Gastroesophageal sphincter (tissue), 4 donors: ENCODE data around the gene AGBL1. TPM values are rescaled to one million over a fixed set of nuclear protein-coding genes. Genes with fewer than 3 reads are reported as not detected.

Source experiments
- ATAC-seq: fragments of 150-250 bp; one replicate; pipeline ENCODE4 v1.9.1; 2016; ENCODE audit warnings: mild to moderate bottlenecking, moderate library complexity
- H3K27ac ChIP-seq, 4 donors: fragments of 200-600 bp; sonication (generic) in 3 of 4; 1 replicate in 3 of 4; 2 replicates in 1 of 4; pipeline ENCODE4 v1.5.1; 2016 to 2019
- H3K27me3 ChIP-seq: fragments of 200-600 bp; sonication (generic); one replicate; pipeline ENCODE4 v1.5.1; 2019
- H3K36me3 ChIP-seq, 2 donors: fragments of 200-600 bp; sonication (generic); one replicate each; pipeline ENCODE4 v1.5.1; 2019; ENCODE audit warnings: control low read depth in 1 of 2
- H3K4me1 ChIP-seq, 3 donors: fragments of 200-600 bp; sonication (generic); 1 replicate in 2 of 3; 2 replicates in 1 of 3; pipeline ENCODE4 v1.5.1; 2016 to 2019; ENCODE audit warnings: control low read depth in 2 of 3
- H3K4me3 ChIP-seq, 2 donors: fragments of 200-600 bp; sonication (generic); one replicate each; pipeline ENCODE4 v1.5.1; 2019; ENCODE audit warnings: mild to moderate bottlenecking in 1 of 2, moderate library complexity in 1 of 2
- H3K9me3 ChIP-seq, 3 donors: fragments of 200-600 bp; sonication (generic); one replicate each; pipeline ENCODE4 v1.5.1; 2017 to 2019; ENCODE audit warnings: control low read depth in 2 of 3
- CTCF ChIP-seq, 4 experiments: fragments of 200-600 bp in 2 of 4; fragments of 450-650 bp in 2 of 4; sonication (generic) in 1 of 4; IDR thresholded peaks; one replicate each; pipeline ENCODE4 v1.5.1; 2017 to 2019; ENCODE audit warnings: antibody characterized with exemption in 4 of 4, mild to moderate bottlenecking in 2 of 4, moderate library complexity in 2 of 4
- EP300 ChIP-seq: sonication (generic); formaldehyde crosslinking; IDR thresholded peaks from one replicate; pipeline ENCODE4 v1.6.1; 2017; ENCODE audit warnings: antibody characterized with exemption, mild to moderate bottlenecking
- POLR2A ChIP-seq, 2 donors: fragments of 450-650 bp; IDR thresholded peaks; one replicate each; pipeline ENCODE4 v1.6.1; 2017; ENCODE audit warnings: antibody characterized with exemption in 2 of 2, mild to moderate bottlenecking in 2 of 2, moderate library complexity in 1 of 2
- POLR2AphosphoS5 ChIP-seq: sonication (generic); formaldehyde crosslinking; IDR thresholded peaks from one replicate; pipeline ENCODE4 v1.6.1; 2017; ENCODE audit warnings: antibody characterized with exemption
- WGBS, 2 donors: methylation state at CpG; one replicate each; pipeline ENCODE4 v1.1.5; 2018; ENCODE audit warnings: low coverage in 1 of 2; 5-methylcytosine and 5-hydroxymethylcytosine counted together
- total RNA-seq, 4 donors: library from RNA; depleted of rRNA; stranded (reverse); fragments of >200 nt; gene quantifications; one replicate each; pipeline ENCODE4 v1.1.0, GENCODE V29; 2016

AGBL1 gene
- total RNA-seq, 4 donors from 2014 or later, result 0.12 to 0.13 TPM; not detected in 2

GRCh38 chr15:87021751-87022150 lies 942.1 kb downstream of the AGBL1 start:
- no peak for TF ChIP-seq POLR2A (IDR thresholded peaks at IDR 0.05)
- no peak for TF ChIP-seq EP300
- TF ChIP-seq POLR2AphosphoS5, result no peak
- no peak for TF ChIP-seq CTCF (IDR thresholded peaks at IDR 0.05)
- 43 to 55% methylated on average over 2 of the region's 2 CpGs for WGBS, 2 donors
- ATAC-seq, result no peak

DNA sequence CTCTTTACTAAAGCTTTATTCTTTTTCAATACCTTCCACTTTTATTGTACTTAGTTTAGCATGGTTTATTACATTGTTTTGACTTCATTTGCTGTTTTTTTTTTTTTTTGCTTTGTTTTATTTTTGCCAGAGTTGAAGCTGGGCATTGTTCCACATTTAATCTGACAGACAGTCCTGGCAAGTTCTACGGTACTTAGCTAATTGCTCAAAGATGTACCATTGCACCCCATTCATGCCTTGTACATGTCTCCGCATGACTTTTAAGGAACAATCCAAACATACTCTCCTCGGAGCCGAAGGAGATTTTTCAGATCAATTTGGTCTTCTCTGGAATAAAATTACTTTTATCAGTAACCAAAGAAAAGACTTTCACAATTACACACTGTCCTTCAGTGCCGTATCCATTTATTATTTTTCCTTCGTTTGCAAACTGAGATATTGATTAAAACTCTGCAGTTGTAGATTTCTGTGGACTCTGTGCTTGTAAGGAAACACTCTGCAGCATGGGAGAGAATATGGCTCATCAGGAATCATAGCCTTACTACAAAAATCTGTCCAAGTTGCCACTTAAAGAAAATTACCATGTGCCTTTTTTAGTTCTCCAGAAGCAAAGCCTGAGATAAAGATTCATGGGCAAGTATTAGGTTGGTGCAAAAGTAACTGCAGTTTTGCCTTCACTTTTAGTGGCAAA lies 952.0 kb downstream of the AGBL1 start:
- Histone ChIP-seq H3K27me3 (no peaks in the 10 kb centered on the region), H3K36me3 (no peaks in the 10 kb centered on the region), H3K27ac (no peak overlapping the region), H3K4me1 (peaks cover 0 to 4% (median 0%) of the 10 kb centered on the region in 3 donors), H3K4me3 (no peak overlapping the region), H3K9me3 (no peaks in the 10 kb centered on the region)
- ATAC-seq, result no peak
- 39 to 41% methylated on average over 5 to 6 of the region's 6 CpGs for WGBS, 2 donors
- TF ChIP-seq POLR2AphosphoS5, result no peak
- TF ChIP-seq POLR2A (IDR thresholded peaks at IDR 0.05), result no peak
- TF ChIP-seq EP300, result no peak
- TF ChIP-seq CTCF (IDR thresholded peaks at IDR 0.05), result no peak

More at GRCh38 chr15:87021751-87022150, 942.1 kb downstream of the AGBL1 start:
- H3K4me3 ChIP-seq, result no peak overlapping the region
- peaks cover 0 to 26% (median 0%) of the 10 kb centered on the region in 3 donors for H3K9me3 ChIP-seq
- no peak overlapping the region for H3K27ac ChIP-seq
- H3K27me3 ChIP-seq, result no peaks in the 10 kb centered on the region
- H3K4me1 ChIP-seq, result no peaks in the 10 kb centered on the region
- H3K36me3 ChIP-seq, result no peaks in the 10 kb centered on the region

GRCh38 chr15:87032295-87032694 lies 952.6 kb downstream of the AGBL1 start:
- no peaks in the 10 kb centered on the region for H3K9me3 ChIP-seq
- H3K36me3 ChIP-seq, result no peaks in the 10 kb centered on the region
- no peak for TF ChIP-seq POLR2A (IDR thresholded peaks at IDR 0.05)
- no peak for TF ChIP-seq CTCF (IDR thresholded peaks at IDR 0.05)
- no peak for TF ChIP-seq EP300
- no peak for ATAC-seq
- 79 to 90% methylated on average over 6 of the region's 6 CpGs for WGBS, 2 donors
- no peak overlapping the region for H3K27ac ChIP-seq
- H3K4me3 ChIP-seq, result no peak overlapping the region
- peaks cover 0 to 4% (median 0%) of the 10 kb centered on the region in 3 donors for H3K4me1 ChIP-seq
- no peaks in the 10 kb centered on the region for H3K27me3 ChIP-seq

GRCh38 chr15:87033056-87033455 lies 953.4 kb downstream of the AGBL1 start:
- ATAC-seq, result no peak
- Histone ChIP-seq H3K4me1 (peaks cover 0 to 4% (median 0%) of the 10 kb centered on the region in 3 donors), H3K27me3 (no peaks in the 10 kb centered on the region), H3K36me3 (no peaks in the 10 kb centered on the region), H3K9me3 (no peaks in the 10 kb centered on the region), H3K4me3 (no peak overlapping the region), H3K27ac (no peak overlapping the region)
- WGBS, 2 donors, result 40 to 57% methylated on average over 1 of the region's 2 CpGs
- TF ChIP-seq POLR2AphosphoS5, result no peak
- TF ChIP-seq POLR2A (IDR thresholded peaks at IDR 0.05), result no peak

DNA sequence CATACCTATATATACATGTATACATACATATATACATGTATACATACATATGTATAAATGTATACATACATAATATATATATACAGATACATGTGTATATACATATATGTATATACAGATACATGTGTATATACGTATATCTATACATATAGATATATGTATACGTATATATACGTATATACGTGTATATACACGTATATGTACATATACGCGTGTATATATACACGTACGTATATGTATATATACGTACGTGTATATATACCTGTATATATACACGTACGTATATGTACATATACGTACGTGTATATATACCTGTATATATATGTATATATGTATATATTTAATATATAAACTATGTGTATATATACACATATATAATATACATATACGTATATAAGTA lies 955.2 kb downstream of the AGBL1 start:
- H3K36me3 ChIP-seq, result no peaks in the 10 kb centered on the region
- peaks cover 0 to 4% (median 0%) of the 10 kb centered on the region in 3 donors for H3K4me1 ChIP-seq
- no peaks in the 10 kb centered on the region for H3K27me3 ChIP-seq
- no peak overlapping the region for H3K27ac ChIP-seq
- H3K4me3 ChIP-seq, result no peak overlapping the region
- no peak for ATAC-seq
- no peak for TF ChIP-seq POLR2AphosphoS5
- TF ChIP-seq POLR2A (IDR thresholded peaks at IDR 0.05), result no peak
- no peak for TF ChIP-seq EP300
- no peak for TF ChIP-seq CTCF (IDR thresholded peaks at IDR 0.05)
- no peaks in the 10 kb centered on the region for H3K9me3 ChIP-seq
- WGBS, 2 donors, result 86 to 92% methylated on average over 16 of the region's 16 CpGs
